Measurements from ENCODE around the gene SUPT6H. TPM values are rescaled to one million over a fixed set of nuclear protein-coding genes. Genes with fewer than 3 reads are reported as not detected.

Gene SUPT6H
- total and polyA plus RNA-seq, 9 of the 15 experiments (the other 6 are each of a cell fraction or from before 2014, with no cell fraction given) = 1.7 to 77.7 (median 49.2) TPM

- TF ChIP-seq GTF3C2 (IDR thresholded peaks at IDR 0.05; ENCODE audit: borderline replicate concordance, extremely low read depth, insufficient read length) (peak; percentile 36), HLTF (IDR thresholded peaks at IDR 0.05) (peak; percentile 55; the same call in 1 of the 2 replicates), BRD9 (IDR thresholded peaks at IDR 0.05; ENCODE audit: low read depth, partially characterized antibody) (peak; percentile 35), LCOR (CRISPR knock-in tag; IDR thresholded peaks at IDR 0.05) (peak; percentile 70), MBD1 (CRISPR knock-in tag; IDR thresholded peaks at IDR 0.05) (peak; percentile 75; the same call in 1 of the 2 replicates), TEAD4 (IDR thresholded peaks at IDR 0.05; ENCODE audit: low read length) (peak; percentile 68; the same call in 1 of the 2 replicates), TEAD4 (CRISPR knock-in tag; IDR thresholded peaks at IDR 0.05; ENCODE audit: borderline replicate concordance) (no peak), E4F1 (CRISPR knock-in tag; IDR thresholded peaks at IDR 0.05; ENCODE audit: borderline replicate concordance) (no peak), MYBL2 (IDR thresholded peaks at IDR 0.05; ENCODE audit: low read depth) (no peak), MYBL2 (CRISPR knock-in tag; IDR thresholded peaks at IDR 0.05; ENCODE audit: borderline replicate concordance) (no peak), PRMT5 (CRISPR knock-in tag; IDR thresholded peaks at IDR 0.05) (no peak), ZC3H8 (IDR thresholded peaks at IDR 0.05) (no peak), ZNF24 (IDR thresholded peaks at IDR 0.05) (0 out of 2 replicates have a peak, but pooled peaks have one; percentile 17), KLF10 (CRISPR knock-in tag; IDR thresholded peaks at IDR 0.05) (no peak)
- TF ChIP-seq, protein P1, sequence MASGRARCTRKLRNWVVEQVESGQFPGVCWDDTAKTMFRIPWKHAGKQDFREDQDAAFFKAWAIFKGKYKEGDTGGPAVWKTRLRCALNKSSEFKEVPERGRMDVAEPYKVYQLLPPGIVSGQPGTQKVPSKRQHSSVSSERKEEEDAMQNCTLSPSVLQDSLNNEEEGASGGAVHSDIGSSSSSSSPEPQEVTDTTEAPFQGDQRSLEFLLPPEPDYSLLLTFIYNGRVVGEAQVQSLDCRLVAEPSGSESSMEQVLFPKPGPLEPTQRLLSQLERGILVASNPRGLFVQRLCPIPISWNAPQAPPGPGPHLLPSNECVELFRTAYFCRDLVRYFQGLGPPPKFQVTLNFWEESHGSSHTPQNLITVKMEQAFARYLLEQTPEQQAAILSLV (tag; IDR thresholded peaks at IDR 0.05) = no peak
Observed at GRCh38 chr17:28719021-28719433, 57.0 kb downstream of the SUPT6H start (continued).

All from K562 (cell line).